ENCODE data around the gene TUNAR.
A peak's percentile ranks its signal among the peaks of the same experiment; 100 is the strongest.

The TUNAR gene

DNA sequence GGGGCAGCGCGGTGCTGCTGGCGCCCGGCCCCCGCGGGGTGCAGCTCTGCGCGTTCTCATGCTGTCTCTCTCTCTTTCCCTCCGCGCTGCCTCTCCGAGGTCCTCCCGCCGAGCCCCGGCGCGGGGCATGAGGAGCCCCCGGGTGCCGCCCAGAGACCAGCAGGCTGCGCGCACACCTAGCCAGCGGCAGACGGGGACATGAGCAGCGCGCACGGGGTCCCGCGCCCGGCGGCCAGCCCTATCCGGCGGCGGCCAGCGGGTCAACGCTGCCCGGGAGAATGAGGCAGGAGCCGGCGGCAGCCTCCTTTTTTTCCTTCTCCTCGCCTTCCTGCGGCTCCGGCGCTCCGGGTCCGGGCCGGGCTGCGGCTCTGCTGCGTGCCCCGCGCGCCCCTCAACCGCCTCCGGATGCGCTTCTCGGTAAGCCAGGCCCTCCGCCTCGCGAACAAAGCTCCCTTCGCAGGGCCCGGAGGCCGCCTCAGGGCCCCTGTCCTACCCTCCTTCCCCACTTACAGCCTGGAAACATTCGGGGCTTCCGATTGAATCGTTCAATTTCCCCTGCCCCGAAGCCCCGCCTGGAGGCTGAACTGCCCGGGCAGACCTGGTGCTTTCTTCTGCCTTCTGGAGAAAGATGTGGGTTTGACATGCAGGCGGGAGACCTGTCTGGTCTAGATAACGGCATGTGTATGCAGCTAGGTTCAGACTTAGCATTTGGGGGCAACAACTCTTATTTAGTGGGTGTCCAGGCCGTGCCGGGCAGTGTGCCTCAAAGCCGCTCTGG lies at the start of gene TUNAR:
Gene TUNAR (plus strand): TSS at position 72 of the 778 bp plus-strand sequence.
- DNase-seq = peak; percentile 27

GRCh38 chr14:95828649-95829265 lies 47.9 kb upstream of the TUNAR start:
- DNase-seq = no peak

GRCh38 chr14:95829321-95829720 lies 47.3 kb upstream of the TUNAR start:
- DNase-seq = no peak

GRCh38 chr14:95830386-95830785 lies 46.2 kb upstream of the TUNAR start:
- no peak for DNase-seq

GRCh38 chr14:95831041-95831440 lies 45.6 kb upstream of the TUNAR start:
- DNase-seq = no peak

GRCh38 chr14:95831468-95831867 lies 45.2 kb upstream of the TUNAR start:
- no peak for DNase-seq

- DNase-seq = no peak
Observed at GRCh38 chr14:95832012-95832411, 44.6 kb upstream of the TUNAR start.

- DNase-seq = no peak
Observed at GRCh38 chr14:95833429-95833828, 43.2 kb upstream of the TUNAR start.

DNA sequence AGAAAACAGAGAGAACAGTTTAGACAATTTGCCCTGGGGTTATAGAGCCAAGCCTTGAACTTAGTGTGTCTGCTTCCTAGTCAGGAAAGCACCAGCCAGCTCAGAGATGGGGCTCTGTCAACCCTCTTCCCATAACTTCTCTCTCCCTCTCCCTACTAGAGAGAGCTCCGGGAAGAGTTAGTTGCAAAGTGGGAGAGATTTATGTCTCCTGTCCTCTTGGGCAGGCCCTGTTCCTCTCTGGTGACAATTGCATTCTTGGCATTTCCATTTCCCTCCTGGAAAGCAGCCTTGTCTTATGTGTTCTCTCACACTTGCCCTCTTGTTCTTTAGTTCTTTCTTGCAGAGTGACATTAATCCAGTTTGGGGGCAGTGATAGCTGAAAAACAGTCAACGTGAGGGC lies 42.1 kb upstream of the TUNAR start:
- no peak for DNase-seq

DNA sequence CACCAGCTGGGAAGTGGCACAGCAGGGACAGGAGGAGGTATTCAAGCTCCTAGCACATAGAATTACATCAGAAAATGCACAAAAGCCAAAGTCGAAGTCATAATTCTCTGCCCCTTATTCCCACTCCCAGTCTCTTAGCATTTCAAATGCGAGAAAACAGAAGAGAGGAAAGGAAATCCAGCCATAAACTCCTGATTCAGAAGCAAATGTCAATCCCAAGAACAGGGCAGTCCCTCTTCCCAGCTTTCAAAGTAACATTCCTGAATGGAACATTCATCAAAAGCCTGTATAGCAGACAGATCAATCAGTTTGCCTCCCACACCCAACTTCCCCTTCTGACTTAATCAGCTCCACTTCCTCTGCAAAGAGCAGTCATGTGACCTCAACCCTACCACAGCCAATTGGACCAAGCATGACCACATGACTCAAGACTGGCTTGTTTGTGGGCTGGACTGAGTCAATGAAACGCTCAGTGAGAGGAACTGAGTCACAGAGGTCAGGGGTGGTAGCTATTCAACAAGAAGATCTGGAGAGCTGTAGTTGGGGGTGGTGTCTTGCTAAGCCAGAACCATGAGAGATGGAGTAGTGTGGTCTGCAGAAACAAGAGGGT lies 41.4 kb upstream of the TUNAR start:
- no peak for DNase-seq

DNA sequence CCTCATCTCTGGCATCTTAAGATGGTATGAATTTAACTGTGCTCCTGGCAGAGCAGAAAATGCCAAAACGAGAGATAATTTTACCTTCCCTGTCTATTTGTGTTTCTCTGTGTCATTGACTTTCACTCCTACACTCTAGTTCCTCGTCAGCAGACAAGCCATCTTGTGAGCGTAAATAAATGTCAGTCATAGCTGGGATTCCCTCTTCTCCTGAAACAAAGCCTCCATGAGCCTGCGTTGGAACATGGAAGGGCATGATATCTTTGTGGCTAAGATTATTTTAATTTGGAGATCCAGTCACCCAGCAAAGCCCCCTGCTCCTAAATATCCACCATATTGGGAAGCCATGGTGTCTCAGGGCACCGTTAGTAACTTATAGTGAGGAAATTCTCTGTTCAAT lies 37.8 kb upstream of the TUNAR start:
- DNase-seq = no peak

GRCh38 chr14:95840094-95840700 lies 36.4 kb upstream of the TUNAR start:
- no peak for DNase-seq

DNA sequence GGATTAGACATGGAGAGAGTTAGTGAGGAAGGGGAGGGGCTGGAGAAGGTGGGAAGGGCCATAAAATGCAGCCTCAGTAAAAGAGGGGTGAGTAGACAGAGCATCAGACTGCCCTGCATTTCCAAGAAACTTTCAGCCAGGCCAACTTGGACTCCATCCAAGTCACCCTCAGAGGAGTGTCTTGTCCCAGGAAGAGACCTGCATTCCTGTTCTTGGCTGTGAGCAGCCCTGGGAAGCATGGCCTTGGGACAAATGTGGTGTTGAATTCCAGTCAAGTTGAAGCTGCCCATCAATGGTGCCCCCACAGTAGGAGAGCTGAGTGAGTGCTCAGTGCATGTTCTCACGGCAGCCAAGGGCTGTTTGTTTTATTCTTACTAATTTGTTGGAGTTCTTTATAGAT lies 35.0 kb upstream of the TUNAR start:
- DNase-seq = no peak

DNA sequence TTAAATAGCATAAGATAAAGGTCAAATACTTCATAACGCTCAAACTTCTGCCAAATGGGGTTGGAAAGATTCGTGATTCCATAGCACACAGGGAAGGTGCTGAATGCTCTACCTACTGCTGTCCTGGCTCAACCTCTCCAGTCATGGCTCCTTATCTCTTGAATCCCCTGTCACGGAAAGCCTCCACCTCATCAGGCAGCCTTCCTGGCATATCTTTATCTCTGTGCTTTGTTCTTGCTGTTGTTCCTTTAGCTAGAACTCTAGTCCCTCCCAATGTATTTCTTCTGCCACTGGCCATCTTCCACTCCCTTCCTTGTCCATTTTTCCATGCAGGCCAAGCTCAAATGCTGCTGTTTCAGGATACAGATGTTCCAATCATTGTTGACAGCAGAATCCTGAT lies 26.9 kb upstream of the TUNAR start:
- DNase-seq = no peak

DNA sequence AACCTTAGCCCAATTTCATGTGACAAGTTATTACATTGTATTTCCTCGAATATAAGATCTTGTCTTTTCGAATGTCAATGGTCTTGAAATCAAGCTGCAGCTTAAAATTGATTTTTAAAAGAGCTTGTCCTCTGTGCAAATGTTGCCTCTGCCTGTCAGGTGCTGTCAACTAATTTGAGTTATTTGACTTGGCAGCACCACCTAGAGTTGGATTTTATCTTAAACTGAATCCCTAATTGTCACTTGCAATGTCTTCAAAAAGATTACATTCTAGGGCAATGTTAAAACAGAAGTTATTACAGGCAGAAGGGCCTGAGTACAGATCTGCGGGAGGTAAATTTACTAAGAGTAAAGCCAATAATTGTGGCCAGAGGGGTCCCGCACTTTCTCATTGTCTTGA lies 26.2 kb upstream of the TUNAR start:
- no peak for DNase-seq

- DNase-seq = no peak
Observed at GRCh38 chr14:95855606-95856005, 21.0 kb upstream of the TUNAR start.

DNA sequence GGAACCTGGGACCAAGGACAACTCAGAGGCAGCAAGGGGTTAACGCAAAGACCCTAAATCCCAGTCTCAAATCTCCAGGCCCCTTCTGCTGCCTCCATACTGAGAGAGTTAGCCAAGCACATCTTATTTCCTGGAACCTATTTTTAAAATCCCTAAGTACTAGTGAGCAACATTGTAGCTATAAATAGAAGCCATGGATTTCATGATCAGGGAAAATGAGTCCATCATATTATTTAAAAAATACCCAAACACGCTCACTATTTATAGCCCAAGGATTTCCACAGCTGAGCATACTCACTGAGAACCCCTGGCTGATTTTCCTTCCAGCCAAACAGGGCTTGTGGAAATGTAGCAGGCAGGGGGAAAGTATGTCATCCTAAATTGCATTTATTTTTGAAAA lies 19.4 kb upstream of the TUNAR start:
- no peak for DNase-seq

DNA sequence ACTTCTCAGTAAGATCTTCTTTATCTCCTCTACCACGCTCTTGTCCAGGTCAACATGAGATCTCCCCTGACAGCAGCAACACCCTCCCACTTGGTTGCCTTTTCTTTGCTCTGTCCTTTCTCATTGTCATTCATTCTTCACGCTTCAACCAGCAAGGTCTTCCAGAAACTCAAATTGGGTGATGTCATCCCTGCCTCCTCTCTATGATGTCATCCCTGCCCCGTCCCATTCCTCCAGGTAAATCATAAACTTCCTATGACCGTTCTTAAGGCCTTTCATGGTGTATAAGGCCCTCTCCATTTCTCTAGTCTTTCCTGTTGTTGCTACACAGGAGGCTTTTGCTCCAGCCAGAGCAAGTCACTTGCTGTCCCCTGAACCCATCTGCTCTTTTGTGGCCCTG lies 17.7 kb upstream of the TUNAR start:
- DNase-seq = no peak

DNA sequence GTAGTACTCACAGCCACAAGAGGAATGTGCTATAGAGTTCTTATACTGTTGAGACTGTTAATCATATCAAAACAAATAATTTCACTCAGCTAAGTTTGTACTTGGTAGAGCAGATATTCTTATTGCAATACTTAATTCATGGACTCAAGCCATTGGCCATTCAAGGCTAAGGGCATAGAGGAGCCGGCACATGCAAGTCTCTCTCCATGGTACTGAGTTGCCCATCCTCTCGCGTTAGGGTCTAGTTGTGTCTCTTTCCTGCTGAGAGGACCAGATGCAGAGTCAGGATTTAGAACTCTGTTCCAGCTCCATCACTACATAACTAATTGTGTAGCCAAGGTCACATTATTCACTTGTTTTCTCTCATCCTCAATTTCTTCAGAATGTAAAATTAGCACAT lies 14.4 kb upstream of the TUNAR start:
- DNase-seq = peak; percentile 7

DNA sequence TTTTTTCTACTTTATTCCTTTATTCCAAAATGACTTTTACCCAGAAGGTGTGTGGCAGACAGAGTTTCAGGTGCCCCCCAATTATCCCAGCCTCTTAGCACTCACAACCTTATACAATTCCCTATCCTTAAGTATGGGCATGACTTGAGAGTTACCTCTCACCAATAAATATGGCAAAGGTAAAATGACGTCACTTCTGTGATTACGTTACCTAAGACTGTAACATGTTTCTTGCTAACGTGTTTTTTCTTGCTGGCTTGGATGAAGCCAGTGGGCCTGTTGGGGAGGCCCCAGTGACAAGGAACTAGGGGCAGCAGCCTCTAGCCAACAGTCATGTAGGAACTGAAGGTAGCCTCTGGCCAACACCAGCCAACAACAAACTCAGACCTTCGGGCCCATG lies 13.3 kb upstream of the TUNAR start:
- no peak for DNase-seq

GRCh38 chr14:95869776-95870175 lies 6.9 kb upstream of the TUNAR start:
- no peak for DNase-seq

GRCh38 chr14:95870772-95871171 lies 5.9 kb upstream of the TUNAR start:
- DNase-seq = no peak

GRCh38 chr14:95871531-95871930 lies 5.1 kb upstream of the TUNAR start:
- no peak for DNase-seq

- no peak for DNase-seq
Observed at GRCh38 chr14:95872777-95873176, 3.9 kb upstream of the TUNAR start.

Measured in hematopoietic multipotent progenitor cell treated with erythropoietin and hydrocortisone succinate and interleukin-3 and kit ligand, for 8 days (in vitro differentiated cells).